GM19463 (cell line): ENCODE data around the gene PLEKHA8.

Source experiments
- ATAC-seq: cut with Tn5 transposase; IDR thresholded peaks from one replicate; pipeline ENCODE4 v1.9.1; 2021; ENCODE audit warnings: mild to moderate bottlenecking, moderate library complexity; ENCODE audit not compliant: unreplicated experiment

Gene PLEKHA8

GRCh38 chr7:30061786-30062185 is 33.6 kb downstream of the PLEKHA8 start:
- peak; percentile 69 for ATAC-seq

GRCh38 chr7:30062587-30062986 is 34.4 kb downstream of the PLEKHA8 start:
- peak; percentile 63 for ATAC-seq

- no peak for ATAC-seq
These were observed 37.5 kb downstream of the PLEKHA8 start for GRCh38 chr7:30065746-30066145.

- no peak for ATAC-seq
These were observed 38.5 kb downstream of the PLEKHA8 start for GRCh38 chr7:30066687-30067086.

- ATAC-seq, result no peak
These were observed 39.9 kb downstream of the PLEKHA8 start for GRCh38 chr7:30068117-30068516.

- ATAC-seq, result no peak
These were observed 41.1 kb downstream of the PLEKHA8 start for GRCh38 chr7:30069096-30069867.

- no peak for ATAC-seq
These were observed 41.8 kb downstream of the PLEKHA8 start for GRCh38 chr7:30070052-30070451.

- ATAC-seq, result no peak
These were observed 44.5 kb downstream of the PLEKHA8 start for GRCh38 chr7:30072735-30073134.

- no peak for ATAC-seq
These were observed 46.3 kb downstream of the PLEKHA8 start for GRCh38 chr7:30074422-30075030.

- ATAC-seq, result no peak
These were observed 48.2 kb downstream of the PLEKHA8 start for GRCh38 chr7:30076411-30076810.

- ATAC-seq, result no peak
These were observed 50.1 kb downstream of the PLEKHA8 start for GRCh38 chr7:30078280-30078679.

GRCh38 chr7:30079880-30080279 is 51.7 kb downstream of the PLEKHA8 start:
- ATAC-seq, result no peak

GRCh38 chr7:30080818-30081217 is 52.6 kb downstream of the PLEKHA8 start:
- no peak for ATAC-seq

GRCh38 chr7:30082686-30083085 is 54.5 kb downstream of the PLEKHA8 start:
- ATAC-seq, result no peak

GRCh38 chr7:30083334-30083733 is 55.1 kb downstream of the PLEKHA8 start:
- ATAC-seq, result no peak

- no peak for ATAC-seq
These were observed 56.0 kb downstream of the PLEKHA8 start for GRCh38 chr7:30084212-30084611.

GRCh38 chr7:30086529-30086928 is 58.3 kb downstream of the PLEKHA8 start:
- ATAC-seq, result no peak

- ATAC-seq, result no peak
These were observed 59.2 kb downstream of the PLEKHA8 start for GRCh38 chr7:30087371-30087770.

- ATAC-seq, result no peak
These were observed 60.1 kb downstream of the PLEKHA8 start for GRCh38 chr7:30088362-30088761.

- ATAC-seq, result no peak
These were observed 61.9 kb downstream of the PLEKHA8 start for GRCh38 chr7:30090111-30090510.

GRCh38 chr7:30091491-30091912 is 63.3 kb downstream of the PLEKHA8 start:
- no peak for ATAC-seq

- ATAC-seq, result no peak
These were observed 63.8 kb downstream of the PLEKHA8 start for GRCh38 chr7:30091987-30092386.
